Keratinocyte (primary cell): Measurements from ENCODE around the gene SEMA3D.

Source experiments
- EZH2 ChIP-seq: IDR thresholded peaks from one replicate; pipeline ENCODE4 v1.6.1; 2012; ENCODE audit warnings: inconsistent platforms, mild to moderate bottlenecking, low read length, moderate library complexity
- TF ChIP-seq, protein P1 (sequence below), 3 experiments: IDR thresholded peaks in 1 of 3; conservative IDR thresholded peaks in 1 of 3; optimal IDR thresholded peaks in 1 of 3; 2 replicates in 2 of 3; 3 replicates in 1 of 3; pipeline versions ENCODE3 to v1.5.1; 2011; ENCODE audit warnings: low read length in 3 of 3, mild to moderate bottlenecking in 3 of 3, moderate library complexity in 2 of 3, control low read depth in 1 of 3, inconsistent platforms in 1 of 3; ENCODE audit not compliant: insufficient read depth in 2 of 3; ENCODE audit errors: extremely low read depth in 1 of 3

DNA sequence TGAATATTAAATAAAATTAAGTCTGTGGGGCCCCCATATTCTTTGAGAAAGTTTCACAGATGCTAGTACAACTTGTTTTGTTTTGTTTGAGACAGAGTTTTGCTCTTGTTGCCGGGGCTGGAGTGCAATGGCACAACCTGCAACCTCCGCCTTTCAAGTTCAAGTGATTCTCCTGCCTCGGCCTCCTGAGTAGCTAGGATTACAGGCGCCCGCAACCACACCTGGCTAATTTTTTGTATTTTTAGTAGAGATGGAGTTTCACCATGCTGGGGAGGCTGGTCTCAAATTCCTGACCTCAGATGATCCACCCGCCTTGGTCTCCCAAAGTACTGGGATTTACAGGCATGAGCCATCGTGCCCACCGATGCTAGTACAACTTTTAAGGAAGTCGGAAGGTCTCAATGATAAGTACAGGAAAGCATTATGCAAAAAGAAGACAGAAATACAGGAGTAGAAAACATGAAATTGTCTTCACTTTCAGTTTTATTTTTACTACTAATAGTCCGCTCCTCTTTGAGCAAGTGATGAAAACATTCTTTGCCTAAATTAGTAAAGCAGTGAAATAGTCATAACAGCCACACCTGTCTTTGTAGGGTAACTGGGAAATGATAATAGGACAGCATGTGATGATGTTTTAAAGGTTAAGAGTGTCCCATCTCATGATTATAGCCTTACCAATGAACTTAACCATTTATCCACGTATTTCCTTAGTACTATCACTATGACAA lies 147.5 kb downstream of the SEMA3D start:
- TF ChIP-seq, protein P1, sequence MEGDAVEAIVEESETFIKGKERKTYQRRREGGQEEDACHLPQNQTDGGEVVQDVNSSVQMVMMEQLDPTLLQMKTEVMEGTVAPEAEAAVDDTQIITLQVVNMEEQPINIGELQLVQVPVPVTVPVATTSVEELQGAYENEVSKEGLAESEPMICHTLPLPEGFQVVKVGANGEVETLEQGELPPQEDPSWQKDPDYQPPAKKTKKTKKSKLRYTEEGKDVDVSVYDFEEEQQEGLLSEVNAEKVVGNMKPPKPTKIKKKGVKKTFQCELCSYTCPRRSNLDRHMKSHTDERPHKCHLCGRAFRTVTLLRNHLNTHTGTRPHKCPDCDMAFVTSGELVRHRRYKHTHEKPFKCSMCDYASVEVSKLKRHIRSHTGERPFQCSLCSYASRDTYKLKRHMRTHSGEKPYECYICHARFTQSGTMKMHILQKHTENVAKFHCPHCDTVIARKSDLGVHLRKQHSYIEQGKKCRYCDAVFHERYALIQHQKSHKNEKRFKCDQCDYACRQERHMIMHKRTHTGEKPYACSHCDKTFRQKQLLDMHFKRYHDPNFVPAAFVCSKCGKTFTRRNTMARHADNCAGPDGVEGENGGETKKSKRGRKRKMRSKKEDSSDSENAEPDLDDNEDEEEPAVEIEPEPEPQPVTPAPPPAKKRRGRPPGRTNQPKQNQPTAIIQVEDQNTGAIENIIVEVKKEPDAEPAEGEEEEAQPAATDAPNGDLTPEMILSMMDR (optimal IDR thresholded peaks at IDR 0.05 in 1 of 3, IDR thresholded peaks at IDR 0.05 in 1 of 3, conservative IDR thresholded peaks at IDR 0.05 in 1 of 3; ENCODE audit: extremely low read depth in 1 of 3, insufficient read depth in 2 of 3, low read length in 3 of 3), result no peak
- TF ChIP-seq EZH2, result no peak
